ENCODE results near the gene CFAP97D1.

Gene CFAP97D1

DNA sequence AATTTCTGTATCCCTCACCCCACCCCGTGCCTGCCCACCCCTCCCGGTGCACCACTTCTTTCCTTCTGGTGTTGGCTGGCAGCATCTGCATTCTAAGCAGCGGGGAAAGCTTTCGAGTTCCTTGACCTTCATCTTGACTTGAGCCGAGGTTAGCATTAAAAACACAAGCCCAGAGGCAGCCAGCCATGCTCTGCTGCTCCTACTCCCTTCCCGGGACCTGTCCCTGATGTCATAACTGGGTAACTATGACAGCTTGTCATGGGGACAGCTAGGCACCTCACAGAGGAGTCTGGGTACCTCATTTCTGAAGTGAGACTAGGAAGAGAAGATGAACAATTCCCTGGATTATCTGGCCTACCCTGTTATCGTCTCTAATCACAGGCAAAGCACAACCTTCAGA is at the start of gene CFAP97D1:
Gene CFAP97D1, plus strand, starts transcription at position 301 of the 400 bp plus-strand sequence. Its CDS starts 28 bp downstream, at position 329.
- DNase-seq: no peak

DNA sequence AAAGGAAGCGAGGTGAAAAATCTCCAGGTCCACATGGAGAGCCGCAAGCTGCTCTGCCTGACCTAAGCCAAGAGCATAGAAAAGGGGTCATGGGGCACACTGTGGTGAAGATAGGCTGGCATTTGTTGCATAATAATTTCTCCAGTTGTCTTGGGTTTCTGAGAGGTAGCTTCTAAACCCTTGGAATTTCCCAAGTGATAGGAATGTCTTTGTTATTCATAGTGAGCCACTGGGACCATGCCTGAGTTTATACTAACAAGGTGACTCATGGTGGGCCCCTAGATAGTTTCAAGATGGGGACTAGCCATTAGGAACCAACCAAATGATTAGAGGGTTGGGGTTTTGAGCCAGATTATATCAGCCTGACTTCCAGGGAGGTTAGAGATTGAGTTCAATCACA is 47.3 kb upstream of the CFAP97D1 start:
- no peak for DNase-seq

DNA sequence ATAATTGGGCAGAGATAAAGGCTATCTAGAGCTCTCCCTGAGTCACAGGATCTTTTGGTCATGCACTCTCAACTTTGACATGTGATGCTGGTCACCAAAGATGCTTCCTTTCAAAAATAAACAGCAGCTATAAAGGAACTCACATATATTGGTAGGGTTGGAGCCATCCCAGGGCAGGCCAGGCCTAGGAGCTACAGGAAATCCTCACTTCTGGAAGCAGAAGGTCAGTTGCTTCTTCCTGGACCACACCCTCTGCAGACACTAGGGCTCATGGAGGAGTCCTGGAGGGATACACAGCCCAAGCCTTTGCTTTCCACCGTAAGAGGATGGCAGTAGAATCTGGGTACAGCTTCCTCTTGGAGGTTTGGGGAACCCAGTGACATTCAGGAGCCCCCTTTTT is 46.3 kb upstream of the CFAP97D1 start:
- DNase-seq: no peak

DNA sequence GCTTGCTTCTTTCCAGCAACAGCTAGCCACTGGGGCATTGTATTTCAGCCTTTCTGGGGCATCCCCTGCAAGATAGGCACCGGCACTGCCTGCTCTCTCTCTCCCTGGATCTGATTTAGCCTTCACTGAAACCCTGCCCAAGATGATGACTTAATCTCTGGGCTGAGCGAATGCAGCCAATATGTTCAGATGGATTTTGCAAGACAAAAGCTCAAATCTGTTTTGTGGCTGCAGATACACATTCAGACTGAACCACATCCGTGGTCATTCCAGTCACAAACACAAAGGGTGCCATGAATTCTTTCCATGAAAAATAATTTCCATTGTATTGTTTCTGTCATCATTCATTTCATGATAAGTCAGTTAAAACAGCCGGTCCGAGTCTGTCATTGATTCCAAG is 45.9 kb upstream of the CFAP97D1 start:
- no peak for DNase-seq

DNA sequence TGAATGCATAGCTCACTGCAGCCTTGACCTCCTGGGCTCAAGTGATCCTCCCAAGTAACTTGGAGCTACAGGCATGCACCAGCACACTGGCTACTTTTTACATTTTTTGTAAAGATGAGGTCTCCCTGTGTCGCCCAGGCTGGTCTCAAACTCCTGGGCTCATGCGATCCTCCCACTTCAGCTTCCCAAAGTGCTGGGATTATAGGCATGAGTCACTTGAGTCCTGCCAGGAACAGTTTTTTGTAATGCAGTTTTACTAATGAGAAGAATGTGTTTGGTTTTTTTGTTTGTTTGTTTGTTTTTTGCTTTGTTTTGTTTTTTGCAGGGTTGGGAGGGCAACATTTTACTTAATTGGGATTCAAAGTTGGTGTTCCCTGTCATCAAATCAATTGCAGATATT is 43.8 kb upstream of the CFAP97D1 start:
- no peak for DNase-seq

DNA sequence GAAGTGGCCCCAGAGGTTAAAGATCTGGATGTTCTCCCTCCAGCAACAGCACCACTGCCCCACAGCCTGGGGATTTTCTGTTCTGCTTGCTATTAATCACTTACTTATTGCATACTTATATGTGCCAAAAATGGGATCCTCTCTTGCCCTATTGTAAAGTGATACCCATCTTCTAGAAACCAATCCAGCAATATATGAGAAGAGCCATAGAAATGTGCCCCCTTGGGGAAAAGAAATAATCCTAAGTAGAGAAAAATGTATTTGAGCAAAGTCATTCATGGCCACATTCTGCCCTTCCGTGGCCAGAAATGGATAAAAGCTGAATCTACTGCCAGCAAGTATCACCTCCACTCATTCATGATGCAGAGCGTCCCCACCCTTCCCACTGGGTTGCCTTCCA is 42.5 kb upstream of the CFAP97D1 start:
- no peak for DNase-seq

DNA sequence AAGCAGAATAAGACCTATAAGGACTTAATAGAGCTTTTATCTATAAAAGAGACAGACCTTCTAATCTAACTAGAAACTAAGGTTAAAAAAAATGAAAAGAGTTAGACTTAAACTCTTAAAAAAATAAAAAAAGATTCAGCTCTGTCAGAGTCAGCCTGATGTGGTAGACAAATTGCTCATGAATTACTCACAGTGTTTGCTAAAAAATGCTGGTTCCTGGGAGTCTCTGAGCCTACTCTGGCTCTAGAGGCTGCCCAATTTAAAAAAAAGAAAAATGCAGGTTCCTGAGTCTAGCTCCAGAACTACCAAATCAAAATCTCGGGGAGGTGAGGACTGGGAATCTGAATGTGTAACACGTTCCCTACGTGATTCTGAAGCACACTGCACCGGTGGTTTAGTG is 39.7 kb upstream of the CFAP97D1 start:
- no peak for DNase-seq

DNA sequence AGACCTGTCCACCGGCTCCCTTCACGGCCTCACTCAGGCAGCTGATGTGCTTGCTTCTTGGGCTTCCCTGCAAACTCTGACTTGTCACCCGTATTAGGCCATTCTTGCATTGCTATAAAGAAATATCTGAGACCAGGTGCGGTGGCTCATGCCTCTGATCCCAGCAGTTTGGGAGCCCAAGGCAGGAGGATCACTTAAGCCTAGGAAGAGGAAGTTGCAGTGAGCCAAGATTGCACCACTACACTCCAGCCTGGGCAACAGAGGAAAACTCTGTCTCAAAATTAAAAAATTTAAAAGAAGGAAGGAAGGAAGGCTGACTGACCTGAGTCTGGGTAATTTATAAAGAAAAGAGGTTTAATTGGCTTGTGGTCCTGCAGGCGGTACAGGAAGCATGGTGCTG is 38.6 kb upstream of the CFAP97D1 start:
- no peak for DNase-seq

DNA sequence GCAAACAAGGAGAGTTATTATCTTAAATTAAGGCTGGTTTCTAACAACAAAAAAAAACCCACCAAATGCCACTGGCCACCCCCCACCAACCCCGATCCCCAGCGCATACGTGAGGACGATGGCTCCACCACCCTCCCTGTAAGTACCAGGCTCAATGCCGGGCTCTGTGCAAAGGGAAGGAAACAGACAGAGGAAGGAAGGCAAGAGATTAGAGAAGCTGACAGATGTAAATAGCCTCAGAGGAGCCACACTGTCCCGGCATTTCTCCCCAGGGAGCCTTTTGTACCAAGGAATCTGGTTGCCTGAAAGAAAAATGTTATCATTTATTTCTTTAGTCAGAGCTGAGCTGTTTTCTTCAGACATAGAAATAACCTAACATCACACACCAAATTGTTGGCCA is 34.7 kb upstream of the CFAP97D1 start:
- peak; percentile 17 for DNase-seq

DNA sequence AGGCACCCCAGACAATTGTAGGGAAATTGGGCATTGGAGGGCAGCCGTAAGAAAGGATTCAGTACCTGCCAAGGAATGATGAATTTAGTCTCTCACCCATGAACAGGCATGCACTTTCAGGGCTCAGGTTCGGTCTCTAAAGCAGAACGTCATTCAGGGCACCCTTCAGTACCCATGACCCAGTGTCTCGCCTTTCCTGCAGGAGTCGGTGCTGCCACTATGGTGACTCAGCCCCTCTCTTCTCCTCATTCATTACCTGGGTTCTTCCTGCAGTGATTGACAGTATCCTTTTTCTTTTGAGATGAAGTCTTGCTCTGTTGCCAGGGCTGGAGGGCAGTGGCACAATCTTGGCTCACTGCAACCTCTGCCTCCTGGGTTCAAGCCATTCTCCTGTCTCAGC is 30.1 kb upstream of the CFAP97D1 start:
- DNase-seq: no peak

DNA sequence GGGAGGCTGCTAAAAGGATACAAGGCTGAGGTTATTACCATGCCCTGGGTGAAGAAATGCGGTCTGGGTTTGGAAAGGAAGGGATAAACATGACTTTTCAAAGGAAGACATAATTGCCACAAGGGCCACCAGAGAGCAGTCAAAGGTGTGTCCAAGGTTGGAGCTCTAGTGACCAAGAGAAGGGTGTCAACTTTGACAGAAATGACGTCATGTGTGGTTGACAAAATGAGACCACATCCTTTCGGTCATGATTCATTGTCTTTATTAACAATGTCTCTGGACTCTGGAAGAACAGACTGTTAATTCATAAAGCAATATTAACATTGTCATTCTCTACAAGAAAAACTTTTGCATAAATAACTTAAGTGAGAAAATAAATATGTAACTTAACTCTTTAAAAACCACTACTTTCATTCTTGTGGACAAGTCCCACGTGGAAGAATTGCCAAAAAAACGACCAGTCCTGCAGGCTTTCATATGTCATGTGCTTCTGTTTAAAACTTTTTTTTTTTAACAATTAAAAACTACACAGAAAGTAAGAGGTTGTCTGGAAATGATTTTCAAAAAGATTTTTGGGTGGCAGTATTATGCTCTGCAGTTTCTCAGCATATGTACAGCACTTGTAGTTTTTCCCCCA is 26.6 kb upstream of the CFAP97D1 start:
- DNase-seq: peak; percentile 48

DNA sequence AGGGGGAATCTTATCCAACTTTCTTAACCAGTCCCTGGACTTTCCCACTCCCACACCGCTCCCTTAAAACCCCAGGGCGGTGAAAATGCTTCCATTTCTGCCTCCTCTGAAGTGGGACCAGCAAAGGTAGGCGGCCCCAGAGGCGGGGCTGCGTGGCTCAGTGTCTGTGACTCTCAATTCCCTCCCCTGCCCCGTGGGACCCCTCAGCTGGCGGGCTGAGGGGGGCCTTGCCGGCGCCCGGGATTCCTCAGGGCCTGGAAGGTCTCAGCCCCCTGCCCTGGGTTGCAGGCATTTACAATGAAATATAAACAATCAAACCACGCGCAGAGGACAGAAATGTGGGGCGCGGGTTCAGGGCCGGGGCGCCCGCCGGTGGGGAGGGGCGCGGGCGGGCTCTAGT is 25.3 kb upstream of the CFAP97D1 start:
- no peak for DNase-seq

DNA sequence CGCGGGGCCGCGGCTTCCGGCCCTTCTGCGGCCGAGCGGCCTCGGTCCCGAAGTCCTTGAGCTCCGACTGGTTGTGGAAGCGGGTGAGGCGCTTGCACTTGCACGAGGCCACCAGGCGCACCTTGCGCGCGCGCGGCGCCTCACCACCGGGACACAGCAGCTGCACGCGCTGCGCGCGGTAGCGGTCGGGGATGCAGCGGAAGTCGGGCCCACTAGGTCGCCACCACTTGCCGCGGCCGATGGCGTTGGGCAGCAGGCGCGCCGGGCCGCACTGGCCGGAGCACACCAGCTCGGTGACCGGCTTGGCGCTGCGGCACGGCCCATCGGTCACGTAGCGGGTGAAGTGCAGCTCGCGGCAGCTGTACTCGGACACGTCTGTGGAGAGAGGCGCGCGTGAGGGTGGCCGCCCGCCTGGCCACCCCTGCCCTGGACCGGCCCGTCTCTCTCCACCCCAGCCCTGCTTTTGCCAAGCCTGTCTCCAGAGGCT is 24.8 kb upstream of the CFAP97D1 start:
- peak; percentile 55 for DNase-seq

DNA sequence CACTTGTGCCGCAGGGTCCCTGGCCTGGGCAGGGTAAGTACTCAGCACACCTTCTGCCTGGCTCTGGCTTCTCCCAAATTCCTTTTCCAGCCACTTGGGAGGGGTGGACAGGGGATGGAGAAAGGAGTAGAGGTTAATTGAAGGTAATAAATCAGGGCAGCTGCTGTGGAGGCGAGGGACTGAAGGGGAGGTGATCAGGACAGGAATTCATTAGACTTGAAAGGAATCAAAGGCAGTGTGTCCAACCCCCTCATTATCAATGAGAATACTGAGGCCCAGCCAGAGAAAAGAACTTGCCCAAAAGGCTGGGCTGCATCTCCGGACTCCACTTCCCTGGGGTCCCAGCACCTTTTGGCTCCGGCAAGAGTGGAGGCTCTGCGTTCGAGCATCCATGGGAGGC is 24.0 kb upstream of the CFAP97D1 start:
- no peak for DNase-seq

DNA sequence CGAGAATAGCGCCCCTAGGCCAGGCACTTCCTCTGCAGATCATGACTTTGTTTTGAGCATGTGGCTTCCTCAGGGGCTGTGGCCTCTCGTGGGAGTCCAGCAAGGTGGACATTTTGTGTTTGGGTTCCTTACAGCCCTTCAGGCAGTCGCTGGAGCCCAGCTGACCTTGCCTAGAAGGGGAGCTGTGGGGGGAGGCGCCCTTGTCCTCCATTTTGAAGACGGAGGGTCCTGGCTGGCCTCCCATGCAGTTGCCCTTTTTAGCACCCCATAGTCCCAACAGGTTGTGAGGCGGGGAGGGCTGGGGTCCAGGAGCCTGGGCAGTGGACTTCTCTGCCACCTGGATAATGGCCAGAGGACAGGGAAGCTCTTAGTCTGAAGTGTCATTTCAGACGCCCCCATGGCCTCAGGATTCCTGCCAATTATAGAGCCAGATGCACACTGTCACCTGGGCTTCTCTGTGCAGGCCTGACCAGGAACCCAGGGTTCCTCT is 23.0 kb upstream of the CFAP97D1 start:
- no peak for DNase-seq

DNA sequence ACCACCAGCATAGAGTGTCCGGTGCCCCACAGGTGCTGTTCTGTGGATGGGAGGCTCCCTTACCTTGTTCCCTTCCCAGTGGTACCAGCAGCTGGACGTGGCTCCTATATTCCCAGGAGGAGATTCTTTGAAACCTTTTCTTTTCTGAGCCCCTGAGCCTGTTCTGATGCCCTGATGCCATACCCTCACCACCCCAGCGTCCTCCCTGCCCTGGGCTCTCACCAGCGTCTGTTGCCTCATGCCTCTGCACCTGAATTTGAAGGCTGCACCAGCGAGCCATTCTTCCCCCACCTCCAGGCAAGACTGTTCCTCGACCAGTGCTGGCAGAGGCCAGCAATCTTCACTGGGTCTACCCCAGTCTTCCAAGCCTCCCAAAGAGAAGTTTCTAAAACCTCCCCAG is 22.1 kb upstream of the CFAP97D1 start:
- DNase-seq: no peak

DNA sequence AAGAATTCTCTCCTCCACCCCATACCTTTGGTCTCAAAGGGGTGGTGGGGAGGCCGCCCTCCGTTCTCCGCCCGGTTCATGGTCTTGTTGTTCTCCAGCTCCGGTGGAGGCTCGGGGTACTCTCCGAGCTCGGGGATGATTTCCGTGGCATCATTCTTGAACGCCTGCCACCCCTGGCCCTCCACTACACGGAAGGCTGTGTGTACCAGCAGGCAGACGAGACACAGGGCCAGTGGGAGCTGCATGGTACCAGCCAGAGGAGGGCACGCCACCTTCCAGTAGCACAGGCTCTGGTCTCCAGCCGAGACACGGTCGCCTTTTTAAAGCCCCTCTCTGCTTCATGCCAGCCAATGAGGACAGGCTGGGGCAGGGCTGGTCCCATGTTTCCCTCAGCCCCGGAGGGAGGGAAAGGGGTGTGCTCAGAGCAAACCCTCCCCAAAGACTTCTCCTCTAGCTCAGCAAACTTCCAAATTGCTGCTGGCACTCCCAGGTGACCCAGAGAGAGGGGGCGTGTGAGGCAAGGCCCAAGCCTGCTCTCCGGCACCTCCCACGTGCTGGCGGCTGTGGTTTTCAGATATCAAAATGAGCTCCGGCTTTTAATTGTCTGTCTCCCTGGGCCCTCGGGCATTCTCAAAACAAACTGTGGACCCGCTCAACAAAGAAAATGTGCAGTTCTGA is 21.6 kb upstream of the CFAP97D1 start, which contains the start of gene SOST:
Gene SOST, minus strand, starts transcription at position 295 of the 678 bp plus-strand sequence. Its CDS starts 50 bp downstream, at position 245.
- DNase-seq: peak; percentile 21

DNA sequence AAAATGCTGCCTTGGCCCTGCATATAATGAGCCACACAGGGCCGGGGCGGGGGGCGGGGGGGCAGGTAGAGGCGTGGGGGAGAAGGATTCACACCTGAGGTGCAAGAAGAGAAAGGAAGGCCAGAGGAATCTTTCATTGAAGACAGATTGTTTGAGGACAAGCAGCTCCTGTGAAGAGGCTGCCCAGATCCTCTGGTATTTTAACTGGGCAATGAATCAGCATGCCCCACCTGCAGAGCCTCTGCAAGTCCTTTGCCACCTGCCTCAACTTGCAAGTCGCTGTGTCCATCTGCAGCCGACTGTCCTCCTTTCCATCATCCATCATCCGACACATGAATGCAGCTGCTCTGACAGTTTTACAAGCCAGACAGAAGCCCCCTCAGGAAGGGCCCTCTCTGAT is 20.4 kb upstream of the CFAP97D1 start:
- no peak for DNase-seq

DNA sequence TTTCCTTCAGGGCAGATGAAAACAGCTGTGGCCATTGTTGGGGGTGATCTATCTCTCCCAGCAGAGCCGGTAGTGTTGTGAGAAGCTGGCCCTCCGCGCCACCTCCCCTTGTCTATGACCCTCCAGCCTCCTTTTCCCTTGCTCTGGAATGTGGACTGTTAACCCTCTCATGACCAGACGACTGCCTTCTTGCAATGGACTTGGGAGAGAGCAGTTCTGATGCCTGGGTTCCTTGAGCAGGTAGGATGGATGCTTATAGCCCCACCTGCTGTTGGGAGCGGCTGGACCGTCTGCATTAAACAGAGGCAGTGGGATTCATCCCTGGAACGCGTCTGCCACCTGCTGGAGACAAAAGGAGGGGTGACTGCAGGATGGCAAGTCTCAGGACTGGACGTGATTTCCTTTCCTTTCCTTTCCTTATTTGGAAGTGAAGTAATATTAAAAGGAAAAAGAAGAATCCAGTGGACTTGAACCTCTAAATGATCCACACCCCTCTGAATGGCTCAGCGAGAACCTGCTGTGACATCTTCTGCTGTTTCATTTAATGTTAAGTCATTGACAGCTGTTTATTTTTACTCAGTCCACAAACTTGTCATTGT is 19.9 kb upstream of the CFAP97D1 start:
- peak; percentile 93 for DNase-seq

DNA sequence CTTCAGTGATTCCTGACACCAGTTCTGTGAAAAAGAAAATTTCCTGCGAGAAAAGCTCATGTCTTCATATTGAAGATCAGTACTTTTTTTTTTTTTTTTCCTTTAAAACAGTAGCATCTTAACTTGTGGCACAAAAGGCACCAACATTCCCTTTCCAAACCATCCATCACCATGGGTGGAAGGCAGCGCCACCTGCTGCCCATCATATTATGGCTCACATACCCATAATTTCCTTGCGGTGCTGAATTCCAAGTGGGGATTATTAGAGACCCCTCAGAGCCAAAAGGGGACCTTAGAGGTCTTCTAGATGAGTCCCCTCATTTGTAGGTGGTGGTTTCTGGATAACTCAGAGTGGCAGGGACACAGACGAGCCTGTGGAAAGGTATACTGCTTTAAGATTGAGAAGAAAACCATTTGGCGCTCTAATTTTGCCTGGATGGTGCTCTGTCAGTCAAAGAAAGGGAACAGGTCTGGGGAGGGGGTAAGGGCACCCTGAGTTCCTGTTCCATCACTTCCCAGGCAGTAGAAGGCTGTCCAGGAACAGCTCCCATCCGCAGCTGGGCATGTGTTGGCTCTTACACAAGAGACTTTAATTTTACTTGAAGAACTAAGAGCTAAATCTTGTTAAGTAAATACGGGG is 13.7 kb upstream of the CFAP97D1 start:
- peak; percentile 61 for DNase-seq

DNA sequence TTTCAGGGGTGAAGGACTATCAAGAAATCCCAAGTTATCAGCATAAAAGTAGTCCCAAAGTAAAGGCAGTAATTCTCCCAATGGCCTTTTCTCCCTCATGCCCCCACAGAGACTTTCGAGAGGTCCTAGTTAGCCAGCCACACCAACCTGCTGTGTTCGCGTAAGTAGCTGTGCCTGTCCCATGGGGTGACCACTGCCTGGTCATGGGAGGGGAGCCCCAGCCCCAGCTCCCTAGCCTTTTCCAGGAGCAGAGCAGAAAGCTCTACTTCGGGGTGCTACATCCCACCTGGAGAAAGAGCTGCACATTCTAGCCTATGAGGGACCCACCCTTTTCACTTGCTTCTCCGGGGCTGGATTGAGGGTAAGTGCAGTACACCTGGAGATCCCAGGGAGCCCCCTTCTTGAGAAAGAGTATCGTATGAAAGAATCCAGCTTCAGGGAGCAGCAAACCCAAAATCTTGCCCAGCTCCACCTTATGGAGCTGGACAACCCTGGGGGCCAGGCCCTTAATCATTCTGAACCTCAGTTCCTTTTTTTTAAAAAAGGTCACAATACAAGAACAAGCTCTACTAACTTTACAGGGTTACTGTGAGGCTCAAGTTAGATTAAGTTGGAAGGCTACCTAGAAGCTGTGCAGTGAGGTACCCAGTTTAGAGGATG is 13.1 kb upstream of the CFAP97D1 start:
- no peak for DNase-seq

DNA sequence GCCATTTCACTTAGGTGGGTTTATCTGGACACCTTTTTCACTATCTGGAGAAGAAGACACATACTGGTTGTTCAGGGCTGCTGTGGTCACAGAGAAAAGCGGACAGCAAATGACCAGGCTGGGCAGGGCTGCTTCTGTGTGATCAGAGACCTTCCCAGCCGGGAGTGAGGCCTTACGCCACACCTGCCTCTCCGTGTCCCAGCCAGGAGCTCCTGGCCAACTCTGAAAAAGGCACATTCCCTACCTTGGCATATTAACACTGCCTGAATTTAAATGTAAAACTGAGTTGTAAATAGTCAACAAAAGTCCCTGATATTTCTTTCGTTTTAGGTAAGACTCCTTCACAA is 12.5 kb upstream of the CFAP97D1 start:
- DNase-seq: no peak

DNA sequence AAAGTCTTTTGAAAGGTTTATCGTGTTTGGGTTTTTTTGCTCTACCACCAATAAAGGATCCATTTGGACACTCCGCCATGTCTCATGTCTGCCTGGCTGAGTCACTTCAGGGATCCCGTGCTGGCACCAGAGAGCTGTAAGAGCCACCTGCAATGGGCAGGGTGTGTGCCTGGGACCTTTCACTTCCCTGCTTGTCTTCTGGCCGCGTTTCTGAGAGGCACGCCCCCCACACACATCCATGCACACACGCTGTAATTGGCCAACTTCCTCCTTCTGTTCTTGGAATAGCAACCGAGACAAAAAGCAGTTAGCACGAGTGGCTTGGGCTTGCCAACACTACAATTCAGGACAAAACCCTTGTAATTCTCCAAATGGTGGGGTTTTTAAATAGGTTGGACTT is 11.9 kb upstream of the CFAP97D1 start:
- peak; percentile 88 for DNase-seq
